ENCODE results near the gene TUBB8.

The TUBB8 gene

GRCh38 chr10:91313-91712 is 42.2 kb upstream of the TUBB8 start:
- TF ChIP-seq, protein P1, sequence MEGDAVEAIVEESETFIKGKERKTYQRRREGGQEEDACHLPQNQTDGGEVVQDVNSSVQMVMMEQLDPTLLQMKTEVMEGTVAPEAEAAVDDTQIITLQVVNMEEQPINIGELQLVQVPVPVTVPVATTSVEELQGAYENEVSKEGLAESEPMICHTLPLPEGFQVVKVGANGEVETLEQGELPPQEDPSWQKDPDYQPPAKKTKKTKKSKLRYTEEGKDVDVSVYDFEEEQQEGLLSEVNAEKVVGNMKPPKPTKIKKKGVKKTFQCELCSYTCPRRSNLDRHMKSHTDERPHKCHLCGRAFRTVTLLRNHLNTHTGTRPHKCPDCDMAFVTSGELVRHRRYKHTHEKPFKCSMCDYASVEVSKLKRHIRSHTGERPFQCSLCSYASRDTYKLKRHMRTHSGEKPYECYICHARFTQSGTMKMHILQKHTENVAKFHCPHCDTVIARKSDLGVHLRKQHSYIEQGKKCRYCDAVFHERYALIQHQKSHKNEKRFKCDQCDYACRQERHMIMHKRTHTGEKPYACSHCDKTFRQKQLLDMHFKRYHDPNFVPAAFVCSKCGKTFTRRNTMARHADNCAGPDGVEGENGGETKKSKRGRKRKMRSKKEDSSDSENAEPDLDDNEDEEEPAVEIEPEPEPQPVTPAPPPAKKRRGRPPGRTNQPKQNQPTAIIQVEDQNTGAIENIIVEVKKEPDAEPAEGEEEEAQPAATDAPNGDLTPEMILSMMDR (conservative IDR thresholded peaks at IDR 0.05; ENCODE audit: low read depth) = no peak
- no peak overlapping the region for H3K27ac ChIP-seq
- CTCF ChIA-PET = no interaction called here

GRCh38 chr10:90161-90560 is 41.1 kb upstream of the TUBB8 start:
- TF ChIP-seq, protein P1 (conservative IDR thresholded peaks at IDR 0.05; ENCODE audit: low read depth) = no peak
- CTCF ChIA-PET = no interaction called here
- DNase-seq (ENCODE audit: low spot score) = no peak
- H3K27ac ChIP-seq = no peak overlapping the region
- POLR2A ChIA-PET (ENCODE audit: low non-redundant PET) = no interaction called here

More at GRCh38 chr10:91313-91712, 42.2 kb upstream of the TUBB8 start:
- POLR2A ChIA-PET (ENCODE audit: low non-redundant PET) = no interaction called here
- DNase-seq (ENCODE audit: low spot score) = no peak

- TF ChIP-seq, protein P1 (conservative IDR thresholded peaks at IDR 0.05; ENCODE audit: low read depth) = no peak
- no peak for DNase-seq (ENCODE audit: low spot score)
- no peak overlapping the region for H3K27ac ChIP-seq
- ChIA-PET CTCF (no interaction called here), POLR2A (ENCODE audit: low non-redundant PET) (no interaction called here)
Measured at GRCh38 chr10:89248-89647, 40.2 kb upstream of the TUBB8 start.

GRCh38 chr10:88253-88652 is 39.2 kb upstream of the TUBB8 start:
- CTCF ChIA-PET = no interaction called here

GRCh38 chr10:87177-88080 is 38.3 kb upstream of the TUBB8 start:
- CTCF ChIA-PET = no interaction called here
- TF ChIP-seq, protein P1 (conservative IDR thresholded peaks at IDR 0.05; ENCODE audit: low read depth) = no peak
- H3K27ac ChIP-seq = no peak overlapping the region
- DNase-seq (ENCODE audit: low spot score) = no peak
- POLR2A ChIA-PET (ENCODE audit: low non-redundant PET) = no interaction called here

More at GRCh38 chr10:88253-88652, 39.2 kb upstream of the TUBB8 start:
- DNase-seq (ENCODE audit: low spot score) = no peak
- no peak overlapping the region for H3K27ac ChIP-seq
- TF ChIP-seq, protein P1 (conservative IDR thresholded peaks at IDR 0.05; ENCODE audit: low read depth) = no peak
- POLR2A ChIA-PET (ENCODE audit: low non-redundant PET) = no interaction called here

DNA sequence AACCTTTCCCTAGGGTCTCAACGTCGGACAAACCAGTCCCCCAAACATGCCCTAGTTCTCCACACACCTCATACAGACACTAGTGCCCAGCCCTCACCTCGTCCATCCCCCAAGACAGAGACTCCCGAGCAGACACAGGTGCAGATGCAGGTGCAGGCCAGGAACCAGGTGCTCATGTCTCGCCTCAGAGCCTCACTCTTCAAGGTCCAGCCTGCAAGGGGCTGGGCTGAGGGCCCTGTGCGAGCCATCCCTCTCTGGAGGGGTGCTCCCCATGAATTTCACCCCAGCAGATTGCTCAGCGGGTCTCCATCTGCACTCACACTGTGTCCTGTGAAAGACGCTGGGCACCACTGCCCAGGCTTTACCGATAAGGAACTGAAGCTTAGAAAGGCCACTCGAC is 36.9 kb upstream of the TUBB8 start:
- CTCF ChIA-PET = no interaction called here
- DNase-seq (ENCODE audit: low spot score) = no peak
- POLR2A ChIA-PET (ENCODE audit: low non-redundant PET) = no interaction called here
- TF ChIP-seq, protein P1 (conservative IDR thresholded peaks at IDR 0.05; ENCODE audit: low read depth) = no peak
- H3K27ac ChIP-seq = no peak overlapping the region

Measured in RWPE1 (cell line).